MM.1S (cell line): ENCODE measurements around the gene MOG.

Source experiments
- EZH2phosphoT487 ChIP-seq: fragments of 300-600 bp; sonication (generic); IDR thresholded peaks from 2 replicates; pipeline ENCODE4 v1.6.1; 2018; ENCODE audit warnings: antibody characterized with exemption, low read length
- TF ChIP-seq, protein P1 (sequence below): fragments of 300-600 bp; sonication (generic); IDR thresholded peaks from 2 replicates; pipeline ENCODE4 v1.5.1; 2016; ENCODE audit warnings: antibody characterized with exemption, low read length, mixed read lengths

DNA sequence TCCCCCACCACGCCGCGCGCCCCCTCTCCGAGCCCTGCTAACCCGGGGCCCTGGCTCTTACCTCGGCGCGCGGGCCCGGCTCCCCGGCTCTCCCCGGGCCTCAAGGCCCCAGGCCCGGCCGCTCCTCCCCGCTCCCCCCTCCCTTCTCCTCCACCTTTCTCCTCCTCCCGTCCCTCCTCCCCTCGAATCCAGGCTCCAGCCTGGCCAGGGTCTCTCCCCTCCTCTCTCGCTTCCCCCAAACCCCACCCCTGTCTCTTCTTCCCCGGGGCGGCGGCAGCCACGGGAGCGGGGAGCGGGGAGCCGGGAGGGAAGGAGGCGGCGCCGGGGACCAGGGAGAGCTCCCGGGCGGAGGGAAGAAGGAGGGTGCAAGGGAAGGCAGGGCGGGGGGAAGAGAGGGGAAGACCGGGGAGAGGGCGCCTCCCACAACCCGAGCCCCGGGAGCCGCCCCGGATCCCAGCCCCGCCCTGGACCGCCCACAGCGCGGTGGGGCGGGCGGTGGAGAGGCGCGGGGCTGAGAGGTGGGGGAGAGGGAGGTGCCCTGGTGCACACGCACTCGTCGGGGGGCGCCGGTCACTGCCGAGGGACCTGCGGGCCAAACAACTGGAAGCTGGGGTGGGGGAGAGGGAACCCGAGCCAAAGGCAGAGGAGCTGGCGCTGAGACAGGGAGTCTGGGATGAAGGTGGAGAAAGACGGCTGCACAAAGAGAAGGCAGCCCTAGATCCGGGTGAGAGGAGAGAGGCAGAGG is 23.9 kb upstream of the MOG start, which contains the start of gene GABBR1:
- TF ChIP-seq, protein P1, sequence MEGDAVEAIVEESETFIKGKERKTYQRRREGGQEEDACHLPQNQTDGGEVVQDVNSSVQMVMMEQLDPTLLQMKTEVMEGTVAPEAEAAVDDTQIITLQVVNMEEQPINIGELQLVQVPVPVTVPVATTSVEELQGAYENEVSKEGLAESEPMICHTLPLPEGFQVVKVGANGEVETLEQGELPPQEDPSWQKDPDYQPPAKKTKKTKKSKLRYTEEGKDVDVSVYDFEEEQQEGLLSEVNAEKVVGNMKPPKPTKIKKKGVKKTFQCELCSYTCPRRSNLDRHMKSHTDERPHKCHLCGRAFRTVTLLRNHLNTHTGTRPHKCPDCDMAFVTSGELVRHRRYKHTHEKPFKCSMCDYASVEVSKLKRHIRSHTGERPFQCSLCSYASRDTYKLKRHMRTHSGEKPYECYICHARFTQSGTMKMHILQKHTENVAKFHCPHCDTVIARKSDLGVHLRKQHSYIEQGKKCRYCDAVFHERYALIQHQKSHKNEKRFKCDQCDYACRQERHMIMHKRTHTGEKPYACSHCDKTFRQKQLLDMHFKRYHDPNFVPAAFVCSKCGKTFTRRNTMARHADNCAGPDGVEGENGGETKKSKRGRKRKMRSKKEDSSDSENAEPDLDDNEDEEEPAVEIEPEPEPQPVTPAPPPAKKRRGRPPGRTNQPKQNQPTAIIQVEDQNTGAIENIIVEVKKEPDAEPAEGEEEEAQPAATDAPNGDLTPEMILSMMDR: no peak
- no peak for TF ChIP-seq EZH2phosphoT487
